HUES6 (cell line): ENCODE measurements around the gene KIDINS220.

Source experiments
- H3K27ac ChIP-seq: 2 replicates; pipeline ENCODE4 v1.7.0; 2013; ENCODE audit warnings: low read depth, mild to moderate bottlenecking, low read length, inconsistent platforms
- H3K27me3 ChIP-seq: 2 replicates; pipeline ENCODE4 v1.6.1; 2013; ENCODE audit warnings: low read length; ENCODE audit not compliant: control insufficient read depth, insufficient read depth
- H3K36me3 ChIP-seq: 2 replicates; pipeline ENCODE4 v1.6.1; 2013; ENCODE audit warnings: low read length; ENCODE audit not compliant: control insufficient read depth, insufficient read depth
- H3K4me1 ChIP-seq: 2 replicates; pipeline ENCODE4 v1.6.1; 2013; ENCODE audit warnings: low read length; ENCODE audit not compliant: control insufficient read depth, insufficient read depth
- H3K4me3 ChIP-seq: 2 replicates; pipeline ENCODE4 v1.5.1; 2013; ENCODE audit warnings: low read depth, low read length
- H3K9ac ChIP-seq: one replicate; pipeline ENCODE4 v1.6.1; 2013; ENCODE audit warnings: mild to moderate bottlenecking, low read length
- H3K9me3 ChIP-seq: 2 replicates; pipeline ENCODE4 v1.6.1; 2013; ENCODE audit warnings: low read depth, low read length; ENCODE audit not compliant: control insufficient read depth, insufficient read depth

Gene KIDINS220

GRCh38 chr2:8680822-8681760 is 156.3 kb downstream of the KIDINS220 start:
- Histone ChIP-seq H3K36me3 (peaks cover 15% of the 10 kb centered on the region; the same call in 1 of the 2 replicates), H3K9me3 (no peaks in the 10 kb centered on the region), H3K4me3 (peak overlapping the region; percentile 77), H3K27me3 (peaks cover 45% of the 10 kb centered on the region), H3K4me1 (peaks cover 34% of the 10 kb centered on the region), H3K9ac (peak overlapping the region; percentile 96), H3K27ac (peak overlapping the region; percentile 61; the same call in 1 of the 2 replicates)

- Histone ChIP-seq H3K9ac (peak overlapping the region; percentile 96), H3K27ac (peak overlapping the region; percentile 94; the same call in 1 of the 2 replicates), H3K36me3 (peaks cover 15% of the 10 kb centered on the region; the same call in 1 of the 2 replicates), H3K4me3 (peak overlapping the region; percentile 77), H3K27me3 (peaks cover 53% of the 10 kb centered on the region), H3K9me3 (peaks cover 5% of the 10 kb centered on the region; the same call in 1 of the 2 replicates), H3K4me1 (peaks cover 31% of the 10 kb centered on the region)
Observed at GRCh38 chr2:8679827-8680731, 157.3 kb downstream of the KIDINS220 start.

GRCh38 chr2:8679567-8679826 is 157.9 kb downstream of the KIDINS220 start:
- peaks cover 10% of the 10 kb centered on the region for H3K9me3 ChIP-seq
- peak overlapping the region; percentile 77 for H3K4me3 ChIP-seq
- H3K27me3 ChIP-seq = peaks cover 53% of the 10 kb centered on the region
- peak overlapping the region; percentile 94; the same call in 1 of the 2 replicates for H3K27ac ChIP-seq
- H3K4me1 ChIP-seq = peaks cover 29% of the 10 kb centered on the region
- H3K9ac ChIP-seq = peak overlapping the region; percentile 96
- peaks cover 15% of the 10 kb centered on the region; the same call in 1 of the 2 replicates for H3K36me3 ChIP-seq
